Esophagus squamous epithelium (tissue), 5 donors: ENCODE measurements around the gene EFHC1. TPM values are rescaled to one million over a fixed set of nuclear protein-coding genes. Genes with fewer than 3 reads are reported as not detected.
A peak's percentile ranks its signal among the peaks of the same experiment; 100 is the strongest.

Experiments
- DNase-seq: peaks from one replicate; lab custom pipeline; 2025; lab: John Stamatoyannopoulos, UW
- H3K27ac ChIP-seq, 4 donors: fragments of 200-600 bp; sonication (generic); one replicate each; pipeline ENCODE4 v1.5.1; 2016 to 2019; ENCODE audit warnings: mild to moderate bottlenecking in 1 of 4
- H3K27me3 ChIP-seq, 4 donors: fragments of 200-600 bp; sonication (generic); 1 replicate in 3 of 4; 2 replicates in 1 of 4; pipeline versions ENCODE4 v1.5.1 to v1.6.0; 2017 to 2021; ENCODE audit warnings: antibody characterized with exemption in 1 of 4
- H3K36me3 ChIP-seq, 3 donors: fragments of 200-600 bp; sonication (generic); one replicate each; pipeline ENCODE4 v1.5.1; 2016 to 2019
- H3K4me1 ChIP-seq, 3 donors: fragments of 200-600 bp; sonication (generic); one replicate each; pipeline ENCODE4 v1.5.1; 2017 to 2019
- H3K4me3 ChIP-seq, 4 donors: fragments of 200-600 bp; sonication (generic); 1 replicate in 3 of 4; 2 replicates in 1 of 4; pipeline ENCODE4 v1.5.1; 2016 to 2019; ENCODE audit warnings: mild to moderate bottlenecking in 2 of 4, moderate library complexity in 1 of 4
- H3K9me3 ChIP-seq, 3 donors: fragments of 200-600 bp; sonication (generic); one replicate each; pipeline ENCODE4 v1.5.1; 2016 to 2019
- CTCF ChIP-seq, 6 experiments: fragments of 450-650 bp in 4 of 6; fragments of 200-600 bp in 2 of 6; sonication (generic) in 2 of 6; IDR thresholded peaks; one replicate each; pipeline ENCODE4 v1.5.1; 2016 to 2019; ENCODE audit warnings: antibody characterized with exemption in 6 of 6, mild to moderate bottlenecking in 4 of 6, moderate library complexity in 4 of 6
- POLR2A ChIP-seq, 4 donors: fragments of 450-650 bp; IDR thresholded peaks; one replicate each; pipeline ENCODE4 v1.6.1; 2017; ENCODE audit warnings: antibody characterized with exemption in 4 of 4, mild to moderate bottlenecking in 4 of 4, moderate library complexity in 3 of 4
- WGBS, 2 donors: methylation state at CpG; one replicate each; pipeline ENCODE4 v1.1.5; 2018; 5-methylcytosine and 5-hydroxymethylcytosine counted together
- intact Hi-C: fragments of 100-400 bp; cut with DNase I; formaldehyde crosslinking; loops from one replicate; pipeline ENCODE4 v1.15.0; 2022
- total RNA-seq, 4 donors: library from RNA; depleted of rRNA; stranded (reverse); fragments of >200 nt; gene quantifications; one replicate each; pipeline ENCODE4 v1.1.0, GENCODE V29; 2016
- donor health status: DM: yes; HTN: yes; CAD: no.

EFHC1 gene
- total RNA-seq, 4 donors from 2014 or later, result 4.0 to 17.5 (median 9.9) TPM

DNA sequence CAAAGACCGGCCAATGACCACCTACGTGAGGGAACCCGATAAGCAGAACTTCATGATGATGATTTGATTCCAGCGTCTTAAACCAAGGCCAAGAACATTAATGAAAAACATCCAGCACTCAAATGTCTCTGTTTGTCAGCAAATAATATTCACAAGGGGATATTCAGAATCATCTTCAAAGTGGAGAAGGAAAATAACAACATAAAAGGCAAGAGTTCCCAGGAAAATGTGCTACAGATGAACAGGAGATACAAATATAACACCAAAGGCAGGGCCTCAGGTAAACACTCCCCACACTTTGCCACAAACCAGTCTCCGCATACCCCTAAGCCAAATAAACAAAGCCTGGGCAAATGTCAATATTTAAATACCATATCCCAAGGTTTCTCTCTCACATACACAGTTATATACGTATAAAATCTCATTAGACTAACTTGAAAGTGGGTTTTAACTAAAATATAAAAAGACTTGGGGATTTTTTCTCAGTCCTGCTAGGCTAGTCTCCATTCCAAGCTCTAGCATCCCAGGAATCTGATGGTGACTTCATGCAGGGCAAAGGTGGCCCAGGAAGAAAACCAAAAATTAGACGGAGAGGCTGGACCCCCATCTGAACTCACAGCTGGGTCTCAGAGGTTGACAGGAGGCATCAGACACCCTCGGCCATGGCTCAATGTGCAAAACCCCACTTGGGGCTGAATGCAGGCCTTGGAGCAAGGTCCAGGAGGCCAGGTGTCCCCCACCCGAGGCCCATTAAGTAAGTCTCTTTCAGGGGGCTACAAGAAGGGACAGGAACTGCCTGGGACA lies 124.7 kb downstream of the EFHC1 start:
- H3K4me3 ChIP-seq, result no peak overlapping the region
- intact Hi-C loops, result no loop called here
- WGBS, 2 donors, result 86 to 88% methylated on average over 9 of the region's 9 CpGs
- no peaks in the 10 kb centered on the region for H3K9me3 ChIP-seq
- H3K27me3 ChIP-seq, result no peaks in the 10 kb centered on the region
- TF ChIP-seq POLR2A (IDR thresholded peaks at IDR 0.05), result no peak
- TF ChIP-seq CTCF (IDR thresholded peaks at IDR 0.05), result no peak
- H3K36me3 ChIP-seq, result no peaks in the 10 kb centered on the region
- H3K27ac ChIP-seq, result peak overlapping the region in 3 of 4 donors; percentile 6 to 62 (median 56)
- no peak for DNase-seq
- H3K4me1 ChIP-seq, result peaks cover 0 to 69% (median 26%) of the 10 kb centered on the region in 3 donors

DNA sequence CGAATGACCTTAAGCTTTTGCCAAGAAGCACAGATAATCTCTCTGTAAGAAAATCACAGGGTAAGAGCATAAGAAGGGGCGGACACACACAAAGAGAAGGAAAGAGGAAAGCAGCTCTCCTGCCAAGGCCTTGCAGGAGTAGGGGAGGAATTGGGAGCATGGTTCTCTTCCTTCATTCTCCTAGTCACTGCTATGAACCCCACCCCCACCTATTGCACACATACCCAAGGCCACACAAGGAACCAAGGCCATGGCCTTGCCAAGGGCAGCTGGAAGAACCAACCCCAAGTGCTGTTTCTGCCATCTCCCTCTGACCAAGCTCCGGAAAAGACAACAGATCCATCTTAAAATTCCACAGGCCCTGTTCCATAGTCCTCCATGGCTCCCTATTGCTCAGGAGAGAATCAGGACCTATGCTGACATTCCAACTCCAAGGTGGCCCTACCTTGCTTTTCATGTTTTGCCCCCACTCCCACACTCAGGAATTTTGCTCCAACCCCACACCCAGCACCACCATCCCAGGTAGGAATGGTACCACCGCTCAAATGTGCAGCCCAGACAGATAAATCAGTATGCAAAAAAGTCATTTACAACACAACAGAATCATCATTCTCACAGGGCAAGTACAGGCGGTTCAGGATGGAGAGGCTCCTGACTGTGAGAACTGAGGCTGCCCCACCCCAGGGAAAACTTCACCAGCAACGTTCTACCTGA lies 125.4 kb downstream of the EFHC1 start:
- Histone ChIP-seq H3K27ac (peak overlapping the region in 3 of 4 donors; percentile 6 to 62 (median 56)), H3K4me1 (peaks cover 0 to 63% (median 20%) of the 10 kb centered on the region in 3 donors), H3K27me3 (no peaks in the 10 kb centered on the region), H3K4me3 (no peak overlapping the region), H3K36me3 (no peaks in the 10 kb centered on the region), H3K9me3 (no peaks in the 10 kb centered on the region)
- intact Hi-C loops, result no loop called here
- WGBS, 2 donors, result 67 to 81% methylated on average over 4 to 5 of the region's 6 CpGs
- TF ChIP-seq CTCF (IDR thresholded peaks at IDR 0.05) (no peak), POLR2A (IDR thresholded peaks at IDR 0.05) (no peak)
- DNase-seq, result no peak

- WGBS, 2 donors, result 87 to 93% methylated on average over 1 of the region's 1 CpG
- peaks cover 3 to 64% (median 22%) of the 10 kb centered on the region in 3 donors for H3K4me1 ChIP-seq
- no peak for DNase-seq
Observed at GRCh38 chr6:52546192-52546591, 126.0 kb downstream of the EFHC1 start.

DNA sequence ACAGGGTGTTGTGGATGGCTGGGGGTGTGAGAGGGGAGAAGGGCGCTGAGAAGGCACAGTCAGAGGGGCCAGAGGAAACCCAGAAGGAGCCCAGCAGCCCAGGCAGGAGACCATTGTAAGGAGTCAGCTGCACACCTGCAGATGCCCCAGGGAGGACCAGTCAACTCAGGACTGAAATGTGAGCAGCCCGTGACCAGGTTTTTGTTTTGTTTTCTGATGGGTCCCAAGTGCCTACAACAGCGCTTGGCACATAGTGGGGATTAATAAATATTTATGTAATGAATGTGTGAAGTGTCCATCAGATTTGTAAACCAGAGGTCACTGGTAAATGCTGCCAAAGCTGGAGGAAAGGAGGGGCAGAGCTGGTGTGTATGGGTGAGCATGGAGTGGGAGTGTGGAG lies 126.5 kb downstream of the EFHC1 start:
- intact Hi-C loops, result no loop called here
- H3K27ac ChIP-seq, result no peak overlapping the region
- DNase-seq, result no peak
- TF ChIP-seq CTCF (IDR thresholded peaks at IDR 0.05), result no peak
- TF ChIP-seq POLR2A (IDR thresholded peaks at IDR 0.05), result no peak
- H3K27me3 ChIP-seq, result no peaks in the 10 kb centered on the region
- H3K9me3 ChIP-seq, result no peaks in the 10 kb centered on the region
- H3K4me3 ChIP-seq, result no peak overlapping the region
- H3K36me3 ChIP-seq, result no peaks in the 10 kb centered on the region
- 74 to 81% methylated on average over 2 to 3 of the region's 3 CpGs for WGBS, 2 donors
- H3K4me1 ChIP-seq, result peaks cover 8 to 68% (median 27%) of the 10 kb centered on the region in 3 donors

More at GRCh38 chr6:52546192-52546591, 126.0 kb downstream of the EFHC1 start:
- H3K27ac ChIP-seq, result no peak overlapping the region
- H3K36me3 ChIP-seq, result no peaks in the 10 kb centered on the region
- TF ChIP-seq CTCF (IDR thresholded peaks at IDR 0.05), result no peak
- no peak for TF ChIP-seq POLR2A (IDR thresholded peaks at IDR 0.05)
- no peaks in the 10 kb centered on the region for H3K27me3 ChIP-seq
- intact Hi-C loops, result no loop called here
- H3K4me3 ChIP-seq, result no peak overlapping the region
- no peaks in the 10 kb centered on the region for H3K9me3 ChIP-seq
